Endothelial cell (in vitro differentiated cells): ENCODE data around the gene VCL. TPM values are rescaled to one million over a fixed set of nuclear protein-coding genes. Genes with fewer than 3 reads are reported as not detected.
A peak's percentile ranks its signal among the peaks of the same experiment; 100 is the strongest.
"Not testable (repeated sequence)": the region's sequence is repeated elsewhere in the genome, so short reads cannot be mapped to it uniquely, and the experiment has no call there.

ENCODE experiments used
- DNase-seq: peaks from one replicate; pipeline ENCODE4 v3.0.0; 2021; ENCODE audit warnings: low spot score
- H3K27ac Mint-ChIP-seq: one replicate; pipeline ENCODE4 v1.8.0; 2021; ENCODE audit warnings: mixed read lengths, inconsistent platforms; ENCODE audit not compliant: unreplicated experiment
- H3K27me3 Mint-ChIP-seq: one replicate; pipeline ENCODE4 v1.8.0; 2021; ENCODE audit warnings: mild to moderate bottlenecking, moderate library complexity, mixed read lengths, inconsistent platforms; ENCODE audit not compliant: unreplicated experiment
- H3K36me3 Mint-ChIP-seq: one replicate; pipeline ENCODE4 v1.8.0; 2021; ENCODE audit warnings: mild to moderate bottlenecking, low read depth, mixed read lengths, inconsistent platforms; ENCODE audit not compliant: unreplicated experiment
- H3K4me1 Mint-ChIP-seq: one replicate; pipeline ENCODE4 v1.8.0; 2021; ENCODE audit warnings: mild to moderate bottlenecking, mixed read lengths, inconsistent platforms; ENCODE audit not compliant: unreplicated experiment
- H3K4me3 Mint-ChIP-seq: one replicate; pipeline ENCODE4 v1.8.0; 2021; ENCODE audit warnings: mild to moderate bottlenecking, mixed read lengths, inconsistent platforms; ENCODE audit not compliant: unreplicated experiment
- H3K9me3 Mint-ChIP-seq: one replicate; pipeline ENCODE4 v1.8.0; 2021; ENCODE audit warnings: mixed read lengths, inconsistent platforms; ENCODE audit not compliant: unreplicated experiment
- total RNA-seq: library from RNA; stranded (reverse); fragmentation: NEBNext Ultra II Directional; extraction: Animal tissue kit (Norgen Biotek cat#: 25700); gene quantifications from one replicate; pipeline ENCODE4 v1.2.1, GENCODE V29; 2021; ENCODE audit not compliant: unreplicated experiment
- TF ChIP-seq, protein P1 (sequence below): fragments of 200-600 bp; sonication (generic); IDR thresholded peaks from one replicate; pipeline ENCODE4 v1.5.0; 2021; ENCODE audit warnings: antibody characterized with exemption; ENCODE audit not compliant: unreplicated experiment

Gene VCL
- total RNA-seq, 1 donor from 2014 or later = 200 TPM

DNA sequence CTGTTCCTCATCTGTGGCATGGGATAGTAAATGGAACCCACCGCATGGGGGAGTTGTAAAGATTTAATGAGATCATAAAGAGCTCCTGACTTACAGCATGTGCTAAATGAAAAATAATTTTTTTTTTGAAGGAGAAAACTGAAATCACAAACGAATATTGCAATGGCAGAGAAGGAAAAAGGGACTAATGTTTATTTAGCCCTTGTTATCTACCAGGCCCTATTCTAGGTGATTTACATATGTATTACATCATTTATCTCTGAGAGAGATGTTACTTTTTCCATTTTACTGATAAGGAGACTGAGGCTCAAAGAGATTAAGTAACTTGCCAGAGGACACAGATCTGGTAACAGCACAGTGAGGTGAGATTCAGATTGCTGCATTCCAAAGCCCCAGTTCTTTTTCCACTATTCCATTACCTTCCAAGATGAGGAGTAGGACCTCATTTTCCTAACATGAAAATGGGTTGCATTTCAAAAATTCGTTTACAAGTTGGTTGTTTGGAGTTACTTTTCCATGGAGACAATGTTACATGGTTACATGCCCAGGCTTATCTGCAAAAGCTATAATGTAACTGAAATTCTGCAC, 28.6 kb downstream of the VCL start:
- DNase-seq = no peak
- Mint-ChIP-seq H3K9me3 (no peaks in the 10 kb centered on the region), H3K27ac (no peak overlapping the region), H3K27me3 (no peaks in the 10 kb centered on the region), H3K4me3 (no peak overlapping the region), H3K4me1 (peaks cover 24% of the 10 kb centered on the region), H3K36me3 (peaks cover 4% of the 10 kb centered on the region)
- TF ChIP-seq, protein P1, sequence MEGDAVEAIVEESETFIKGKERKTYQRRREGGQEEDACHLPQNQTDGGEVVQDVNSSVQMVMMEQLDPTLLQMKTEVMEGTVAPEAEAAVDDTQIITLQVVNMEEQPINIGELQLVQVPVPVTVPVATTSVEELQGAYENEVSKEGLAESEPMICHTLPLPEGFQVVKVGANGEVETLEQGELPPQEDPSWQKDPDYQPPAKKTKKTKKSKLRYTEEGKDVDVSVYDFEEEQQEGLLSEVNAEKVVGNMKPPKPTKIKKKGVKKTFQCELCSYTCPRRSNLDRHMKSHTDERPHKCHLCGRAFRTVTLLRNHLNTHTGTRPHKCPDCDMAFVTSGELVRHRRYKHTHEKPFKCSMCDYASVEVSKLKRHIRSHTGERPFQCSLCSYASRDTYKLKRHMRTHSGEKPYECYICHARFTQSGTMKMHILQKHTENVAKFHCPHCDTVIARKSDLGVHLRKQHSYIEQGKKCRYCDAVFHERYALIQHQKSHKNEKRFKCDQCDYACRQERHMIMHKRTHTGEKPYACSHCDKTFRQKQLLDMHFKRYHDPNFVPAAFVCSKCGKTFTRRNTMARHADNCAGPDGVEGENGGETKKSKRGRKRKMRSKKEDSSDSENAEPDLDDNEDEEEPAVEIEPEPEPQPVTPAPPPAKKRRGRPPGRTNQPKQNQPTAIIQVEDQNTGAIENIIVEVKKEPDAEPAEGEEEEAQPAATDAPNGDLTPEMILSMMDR = no peak

DNA sequence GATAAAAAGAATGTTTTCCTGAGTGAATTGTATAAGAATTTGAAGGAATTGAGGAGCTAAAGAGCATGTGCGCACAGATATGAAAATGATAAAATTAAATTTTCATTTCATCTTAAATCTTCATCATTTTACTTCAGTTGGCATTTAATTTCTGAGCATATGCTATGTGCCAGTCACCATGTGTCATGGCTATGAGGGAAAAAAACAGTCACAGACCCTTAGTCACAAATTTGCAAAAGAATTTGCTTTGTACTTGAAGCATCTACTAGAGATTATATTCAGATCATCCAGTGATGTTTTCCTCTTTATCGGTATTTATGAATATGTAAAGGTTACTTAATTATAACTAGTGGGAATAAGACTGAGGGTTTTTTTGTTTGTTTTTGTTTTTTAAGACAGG, 29.8 kb downstream of the VCL start:
- no peak for DNase-seq
- peaks cover 24% of the 10 kb centered on the region for H3K4me1 Mint-ChIP-seq
- H3K27ac Mint-ChIP-seq = no peak overlapping the region
- H3K4me3 Mint-ChIP-seq = no peak overlapping the region
- no peaks in the 10 kb centered on the region for H3K27me3 Mint-ChIP-seq
- H3K9me3 Mint-ChIP-seq = no peaks in the 10 kb centered on the region
- peaks cover 4% of the 10 kb centered on the region for H3K36me3 Mint-ChIP-seq
- TF ChIP-seq, protein P1 = no peak

DNA sequence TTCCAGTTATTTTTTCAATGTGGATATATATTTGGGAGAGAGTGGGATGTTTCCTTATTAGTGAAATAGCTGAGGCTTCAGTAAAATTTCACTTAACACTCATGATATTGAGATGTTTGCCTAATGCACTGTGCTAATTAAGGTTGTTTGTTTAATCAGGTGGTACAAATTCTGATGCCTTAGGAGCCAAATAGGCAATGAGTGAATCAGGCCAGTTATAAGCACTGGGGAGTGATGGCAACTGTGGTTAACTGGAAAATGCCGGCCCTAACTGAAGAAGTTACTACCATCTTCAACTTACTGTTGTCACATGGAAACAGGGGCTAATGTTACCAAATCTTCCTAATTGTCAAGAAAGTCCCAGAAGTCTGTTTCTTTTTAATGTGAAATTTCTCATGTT, 32.0 kb downstream of the VCL start:
- TF ChIP-seq, protein P1 = no peak
- peak overlapping the region; percentile 9 for H3K27ac Mint-ChIP-seq
- no peak overlapping the region for H3K4me3 Mint-ChIP-seq
- H3K4me1 Mint-ChIP-seq = peaks cover 41% of the 10 kb centered on the region
- DNase-seq = no peak
- H3K36me3 Mint-ChIP-seq = peaks cover 4% of the 10 kb centered on the region
- no peaks in the 10 kb centered on the region for H3K27me3 Mint-ChIP-seq
- no peaks in the 10 kb centered on the region for H3K9me3 Mint-ChIP-seq

DNA sequence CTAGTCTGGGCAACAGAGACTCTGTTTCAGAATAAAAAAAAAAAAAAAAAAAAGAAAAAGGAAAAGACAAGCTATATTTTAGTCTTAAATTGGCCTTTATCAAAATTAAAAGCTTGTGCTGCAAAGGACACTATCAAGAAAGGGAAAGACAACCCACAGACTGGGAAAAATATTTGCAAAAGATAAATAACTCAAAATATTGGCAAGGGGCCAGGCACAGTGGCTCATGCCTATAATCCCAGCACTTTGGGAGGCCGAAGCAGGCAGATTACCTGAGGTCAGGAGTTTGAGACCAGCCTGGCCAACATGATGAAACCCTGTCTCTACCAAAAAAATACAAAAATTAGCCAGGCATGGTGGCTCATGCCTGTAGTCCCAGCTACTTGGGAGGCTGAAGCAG, 34.3 kb downstream of the VCL start:
- not testable (repeated sequence) for H3K9me3 Mint-ChIP-seq, H3K27ac Mint-ChIP-seq, DNase-seq, H3K4me3 Mint-ChIP-seq, H3K27me3 Mint-ChIP-seq, H3K36me3 Mint-ChIP-seq
- H3K4me1 Mint-ChIP-seq = peaks cover 41% of the 10 kb centered on the region

DNA sequence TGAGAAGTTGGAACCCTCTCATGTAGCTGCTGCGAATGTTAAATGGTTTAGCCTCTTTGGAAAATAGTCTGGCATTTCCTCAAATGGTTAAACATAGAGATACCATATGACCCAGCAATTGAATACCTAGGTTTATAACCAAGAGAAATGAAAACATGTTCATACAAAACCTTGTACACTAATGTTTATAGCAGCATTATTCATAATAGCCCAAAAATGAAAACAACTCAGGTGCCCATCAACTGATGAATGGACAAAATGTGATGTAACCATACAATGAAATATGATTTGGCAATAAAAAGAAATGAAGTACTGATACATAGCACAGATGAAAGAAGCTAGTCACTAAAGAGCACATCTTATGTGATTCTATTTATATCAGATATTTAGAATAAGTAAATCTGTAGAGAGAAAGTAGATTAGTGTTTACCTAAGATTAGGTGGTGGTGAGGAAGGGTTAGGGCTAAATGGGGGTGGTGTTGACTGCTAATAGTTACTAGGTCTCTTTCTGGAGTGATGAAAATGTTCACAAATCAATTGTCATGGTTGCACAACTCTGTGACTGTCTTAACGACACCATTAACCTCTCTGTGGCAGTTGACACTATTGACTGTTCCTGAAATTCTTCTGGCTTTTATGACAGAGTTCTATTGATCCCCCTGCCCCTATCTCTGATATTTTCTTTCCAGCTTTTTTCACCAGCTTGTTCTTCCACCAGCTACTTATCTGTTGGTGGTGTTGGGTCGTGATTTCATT, 35.2 kb downstream of the VCL start:
- Mint-ChIP-seq H3K9me3 (no peaks in the 10 kb centered on the region), H3K4me3 (no peak overlapping the region), H3K4me1 (peaks cover 46% of the 10 kb centered on the region), H3K27ac (peak overlapping the region; percentile 1), H3K36me3 (peaks cover 4% of the 10 kb centered on the region), H3K27me3 (no peaks in the 10 kb centered on the region)
- TF ChIP-seq, protein P1 = no peak
- no peak for DNase-seq
